ENCODE data around the gene CFAP46. TPM values are rescaled to one million over a fixed set of nuclear protein-coding genes. Genes with fewer than 3 reads are reported as not detected.

Gene CFAP46
- polyA plus RNA-seq, 1 donor from 2014 or later, result 2.6 TPM

DNA sequence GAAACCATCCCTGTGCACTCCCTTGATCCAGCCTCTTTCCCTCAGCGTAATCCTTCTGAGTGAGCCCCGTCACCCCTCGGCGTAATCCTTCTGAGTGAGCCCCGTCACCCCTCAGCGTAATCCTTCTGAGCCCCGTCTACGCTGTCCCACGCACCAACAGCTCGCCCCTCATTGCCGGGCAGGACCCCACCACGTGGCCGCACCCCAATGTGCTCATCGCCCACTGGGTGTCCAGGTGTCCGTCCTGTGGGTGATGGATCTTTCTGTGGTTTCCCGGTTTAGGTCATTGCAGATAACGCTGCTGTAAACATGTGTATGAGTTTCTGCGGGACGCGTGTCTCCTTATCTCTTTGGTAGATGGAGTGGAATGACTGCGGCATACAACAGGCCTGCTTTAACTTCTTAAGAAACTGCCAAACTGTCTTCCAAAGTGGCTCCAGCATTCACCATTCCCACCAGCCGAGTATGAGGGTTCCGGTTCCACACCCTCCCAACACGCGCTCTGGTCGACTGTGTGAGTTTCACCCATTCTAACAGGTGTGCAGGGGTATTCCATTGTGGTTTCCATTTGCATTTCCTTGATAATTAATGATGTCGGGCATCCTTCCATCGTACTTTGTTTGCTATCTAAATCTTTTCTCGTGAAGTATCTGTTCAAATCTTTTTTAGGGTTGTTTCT lies 114.4 kb downstream of the CFAP46 start:
- H3K4me2 ChIP-seq (ENCODE audit: low read length), result no peak overlapping the region
- no peak overlapping the region for H3K9ac ChIP-seq (ENCODE audit: low read length)
- TF ChIP-seq EP300 (conservative IDR thresholded peaks at IDR 0.05; ENCODE audit: poor library complexity, severe bottlenecking) (no peak), POLR2AphosphoS5 (IDR thresholded peaks at IDR 0.05) (no peak), TAF1 (IDR thresholded peaks at IDR 0.05; ENCODE audit: low read depth) (no peak), SMC3 (conservative IDR thresholded peaks at IDR 0.05; ENCODE audit: poor library complexity) (no peak), MXI1 (conservative IDR thresholded peaks at IDR 0.05; ENCODE audit: poor library complexity, severe bottlenecking) (no peak), RAD21 (conservative IDR thresholded peaks at IDR 0.05) (no peak), EZH2 (IDR thresholded peaks at IDR 0.05; ENCODE audit: borderline replicate concordance, insufficient read depth, low read length, poor library complexity, severe bottlenecking) (no peak)
- TF ChIP-seq, protein P1, sequence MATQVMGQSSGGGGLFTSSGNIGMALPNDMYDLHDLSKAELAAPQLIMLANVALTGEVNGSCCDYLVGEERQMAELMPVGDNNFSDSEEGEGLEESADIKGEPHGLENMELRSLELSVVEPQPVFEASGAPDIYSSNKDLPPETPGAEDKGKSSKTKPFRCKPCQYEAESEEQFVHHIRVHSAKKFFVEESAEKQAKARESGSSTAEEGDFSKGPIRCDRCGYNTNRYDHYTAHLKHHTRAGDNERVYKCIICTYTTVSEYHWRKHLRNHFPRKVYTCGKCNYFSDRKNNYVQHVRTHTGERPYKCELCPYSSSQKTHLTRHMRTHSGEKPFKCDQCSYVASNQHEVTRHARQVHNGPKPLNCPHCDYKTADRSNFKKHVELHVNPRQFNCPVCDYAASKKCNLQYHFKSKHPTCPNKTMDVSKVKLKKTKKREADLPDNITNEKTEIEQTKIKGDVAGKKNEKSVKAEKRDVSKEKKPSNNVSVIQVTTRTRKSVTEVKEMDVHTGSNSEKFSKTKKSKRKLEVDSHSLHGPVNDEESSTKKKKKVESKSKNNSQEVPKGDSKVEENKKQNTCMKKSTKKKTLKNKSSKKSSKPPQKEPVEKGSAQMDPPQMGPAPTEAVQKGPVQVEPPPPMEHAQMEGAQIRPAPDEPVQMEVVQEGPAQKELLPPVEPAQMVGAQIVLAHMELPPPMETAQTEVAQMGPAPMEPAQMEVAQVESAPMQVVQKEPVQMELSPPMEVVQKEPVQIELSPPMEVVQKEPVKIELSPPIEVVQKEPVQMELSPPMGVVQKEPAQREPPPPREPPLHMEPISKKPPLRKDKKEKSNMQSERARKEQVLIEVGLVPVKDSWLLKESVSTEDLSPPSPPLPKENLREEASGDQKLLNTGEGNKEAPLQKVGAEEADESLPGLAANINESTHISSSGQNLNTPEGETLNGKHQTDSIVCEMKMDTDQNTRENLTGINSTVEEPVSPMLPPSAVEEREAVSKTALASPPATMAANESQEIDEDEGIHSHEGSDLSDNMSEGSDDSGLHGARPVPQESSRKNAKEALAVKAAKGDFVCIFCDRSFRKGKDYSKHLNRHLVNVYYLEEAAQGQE (IDR thresholded peaks at IDR 0.05; ENCODE audit: borderline replicate concordance), result no peak
- TF ChIP-seq, protein P2, sequence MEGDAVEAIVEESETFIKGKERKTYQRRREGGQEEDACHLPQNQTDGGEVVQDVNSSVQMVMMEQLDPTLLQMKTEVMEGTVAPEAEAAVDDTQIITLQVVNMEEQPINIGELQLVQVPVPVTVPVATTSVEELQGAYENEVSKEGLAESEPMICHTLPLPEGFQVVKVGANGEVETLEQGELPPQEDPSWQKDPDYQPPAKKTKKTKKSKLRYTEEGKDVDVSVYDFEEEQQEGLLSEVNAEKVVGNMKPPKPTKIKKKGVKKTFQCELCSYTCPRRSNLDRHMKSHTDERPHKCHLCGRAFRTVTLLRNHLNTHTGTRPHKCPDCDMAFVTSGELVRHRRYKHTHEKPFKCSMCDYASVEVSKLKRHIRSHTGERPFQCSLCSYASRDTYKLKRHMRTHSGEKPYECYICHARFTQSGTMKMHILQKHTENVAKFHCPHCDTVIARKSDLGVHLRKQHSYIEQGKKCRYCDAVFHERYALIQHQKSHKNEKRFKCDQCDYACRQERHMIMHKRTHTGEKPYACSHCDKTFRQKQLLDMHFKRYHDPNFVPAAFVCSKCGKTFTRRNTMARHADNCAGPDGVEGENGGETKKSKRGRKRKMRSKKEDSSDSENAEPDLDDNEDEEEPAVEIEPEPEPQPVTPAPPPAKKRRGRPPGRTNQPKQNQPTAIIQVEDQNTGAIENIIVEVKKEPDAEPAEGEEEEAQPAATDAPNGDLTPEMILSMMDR (IDR thresholded peaks at IDR 0.05; ENCODE audit: poor library complexity, severe bottlenecking), result no peak
- H3K9me3 ChIP-seq (ENCODE audit: low read length), result no peaks in the 10 kb centered on the region
- peaks cover 3% of the 10 kb centered on the region for H3F3A ChIP-seq (ENCODE audit: insufficient read depth, low read length, poor library complexity, severe bottlenecking)
- H3K27me3 ChIP-seq (ENCODE audit: insufficient read depth, low read depth, low read length), result no peaks in the 10 kb centered on the region
- no peaks in the 10 kb centered on the region for H3K36me3 ChIP-seq (ENCODE audit: insufficient read depth, low read length)
- H2AFZ ChIP-seq (ENCODE audit: low read depth, low read length), result no peak overlapping the region
- H3K4me3 ChIP-seq (ENCODE audit: low read length), result no peak overlapping the region
- no peaks in the 10 kb centered on the region for H4K20me1 ChIP-seq (ENCODE audit: insufficient read depth)
- H3K27ac ChIP-seq (ENCODE audit: low read length), result no peak overlapping the region
- H3K79me2 ChIP-seq (replicated peaks; ENCODE audit: insufficient read depth, low read length), result no peaks in the 10 kb centered on the region
- no peaks in the 10 kb centered on the region for H3K9me2 ChIP-seq (ENCODE audit: insufficient read depth, low read length)

DNA sequence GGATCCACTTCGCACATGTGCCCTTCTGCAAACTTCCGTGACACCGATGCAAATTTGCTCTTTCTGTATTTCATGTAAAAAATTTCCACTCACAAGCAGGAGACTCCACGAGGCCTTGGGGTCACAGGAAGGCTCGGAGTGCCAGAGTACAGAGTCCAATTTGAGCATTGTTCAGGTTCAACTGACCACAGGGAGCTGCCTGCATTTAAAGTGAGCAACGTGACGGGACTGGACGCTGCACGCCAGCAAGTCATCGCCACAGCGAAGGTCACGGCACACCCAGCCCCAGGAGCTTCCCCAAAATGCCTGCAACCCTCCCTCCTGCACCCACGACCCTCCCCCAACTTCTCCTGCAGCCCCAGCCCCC lies 115.0 kb downstream of the CFAP46 start:
- H3K9ac ChIP-seq (ENCODE audit: low read length), result no peak overlapping the region
- H4K20me1 ChIP-seq (ENCODE audit: insufficient read depth), result no peaks in the 10 kb centered on the region
- no peak overlapping the region for H3K4me2 ChIP-seq (ENCODE audit: low read length)

More for the DNA sequence above, 115.0 kb downstream of the CFAP46 start:
- TF ChIP-seq SMC3 (conservative IDR thresholded peaks at IDR 0.05; ENCODE audit: poor library complexity) (no peak), TAF1 (IDR thresholded peaks at IDR 0.05; ENCODE audit: low read depth) (no peak)
- no peak overlapping the region for H2AFZ ChIP-seq (ENCODE audit: low read depth, low read length)
- H3K27me3 ChIP-seq (ENCODE audit: insufficient read depth, low read depth, low read length), result no peaks in the 10 kb centered on the region
- no peaks in the 10 kb centered on the region for H3K9me2 ChIP-seq (ENCODE audit: insufficient read depth, low read length)
- H3K79me2 ChIP-seq (replicated peaks; ENCODE audit: insufficient read depth, low read length), result no peaks in the 10 kb centered on the region
- no peaks in the 10 kb centered on the region for H3K9me3 ChIP-seq (ENCODE audit: low read length)
- peaks cover 3% of the 10 kb centered on the region for H3F3A ChIP-seq (ENCODE audit: insufficient read depth, low read length, poor library complexity, severe bottlenecking)
- no peak overlapping the region for H3K27ac ChIP-seq (ENCODE audit: low read length)
- no peaks in the 10 kb centered on the region for H3K36me3 ChIP-seq (ENCODE audit: insufficient read depth, low read length)
- H3K4me3 ChIP-seq (ENCODE audit: low read length), result no peak overlapping the region

Measured in neural cell (in vitro differentiated cells).